ENCODE data around the gene MYO1E.

Gene MYO1E

DNA sequence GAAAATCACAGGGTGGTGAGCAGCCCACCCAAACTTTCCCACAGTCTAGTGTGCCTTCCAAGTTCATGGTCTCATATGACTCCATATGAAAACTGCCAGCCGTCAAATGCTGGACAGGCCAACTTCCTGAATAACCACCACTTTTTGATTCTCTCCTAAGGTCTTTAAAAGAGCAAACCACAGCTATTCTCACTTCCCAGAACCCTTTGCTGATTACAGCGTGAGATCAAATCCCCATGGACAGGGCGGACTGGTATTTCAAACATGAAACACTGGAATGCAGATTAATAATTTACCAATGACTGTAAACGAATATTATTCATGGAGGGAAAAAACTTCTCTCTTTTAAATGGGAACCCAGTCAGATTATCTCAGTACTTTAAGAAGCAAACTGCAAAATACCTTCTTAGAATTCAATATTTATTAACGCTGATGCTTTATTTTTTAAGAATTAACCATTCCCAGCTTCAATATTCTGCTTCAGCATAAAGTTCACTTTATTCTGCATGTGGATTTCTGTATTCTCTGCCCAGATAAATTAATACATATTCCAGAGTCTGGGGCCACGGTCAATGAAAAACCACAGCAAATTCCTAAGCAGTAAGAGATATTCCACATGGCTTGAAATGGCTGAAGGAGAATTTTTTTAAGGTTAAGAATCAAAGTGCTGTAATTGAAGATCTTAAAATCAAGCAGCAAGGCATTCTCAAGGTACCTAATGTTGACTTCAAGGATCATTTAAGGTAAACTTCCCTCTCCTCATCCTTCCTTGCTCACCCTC, 42.9 kb downstream of the MYO1E start:
- peak in 1 of 2 donors; percentile 29 for DNase-seq

DNA sequence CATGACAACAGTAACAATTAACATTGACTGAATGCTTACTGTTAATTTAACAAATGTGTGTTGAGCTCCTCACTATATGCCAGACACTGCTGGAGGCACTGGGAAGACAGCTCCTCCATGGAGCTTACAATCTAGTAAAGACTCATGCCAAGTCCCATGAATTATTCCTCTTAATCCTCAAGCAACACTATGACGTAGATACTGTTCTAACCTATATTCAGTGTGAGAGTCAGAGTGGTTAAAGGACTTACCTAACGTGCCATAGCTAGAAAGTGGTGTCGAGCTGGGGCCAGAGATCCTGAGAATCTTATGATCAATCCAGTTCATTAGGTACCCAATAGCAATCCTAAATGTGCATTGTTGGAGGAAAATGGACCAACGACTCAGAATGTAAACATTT, 43.6 kb downstream of the MYO1E start:
- no peak overlapping the region for H3K4me3 ChIP-seq
- peak overlapping the region in 1 of 2 donors; percentile 25 for H3K27ac ChIP-seq
- H3K4me1 ChIP-seq = peaks cover 0 to 67% (median 26%) of the 10 kb centered on the region in 4 donors
- no peak for DNase-seq
- TF ChIP-seq, protein P1, sequence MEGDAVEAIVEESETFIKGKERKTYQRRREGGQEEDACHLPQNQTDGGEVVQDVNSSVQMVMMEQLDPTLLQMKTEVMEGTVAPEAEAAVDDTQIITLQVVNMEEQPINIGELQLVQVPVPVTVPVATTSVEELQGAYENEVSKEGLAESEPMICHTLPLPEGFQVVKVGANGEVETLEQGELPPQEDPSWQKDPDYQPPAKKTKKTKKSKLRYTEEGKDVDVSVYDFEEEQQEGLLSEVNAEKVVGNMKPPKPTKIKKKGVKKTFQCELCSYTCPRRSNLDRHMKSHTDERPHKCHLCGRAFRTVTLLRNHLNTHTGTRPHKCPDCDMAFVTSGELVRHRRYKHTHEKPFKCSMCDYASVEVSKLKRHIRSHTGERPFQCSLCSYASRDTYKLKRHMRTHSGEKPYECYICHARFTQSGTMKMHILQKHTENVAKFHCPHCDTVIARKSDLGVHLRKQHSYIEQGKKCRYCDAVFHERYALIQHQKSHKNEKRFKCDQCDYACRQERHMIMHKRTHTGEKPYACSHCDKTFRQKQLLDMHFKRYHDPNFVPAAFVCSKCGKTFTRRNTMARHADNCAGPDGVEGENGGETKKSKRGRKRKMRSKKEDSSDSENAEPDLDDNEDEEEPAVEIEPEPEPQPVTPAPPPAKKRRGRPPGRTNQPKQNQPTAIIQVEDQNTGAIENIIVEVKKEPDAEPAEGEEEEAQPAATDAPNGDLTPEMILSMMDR (IDR thresholded peaks at IDR 0.05) = no peak
- no peaks in the 10 kb centered on the region for H3K9me3 ChIP-seq
- no peaks in the 10 kb centered on the region for H3K36me3 ChIP-seq
- intact Hi-C loops (cut with DNase I; ENCODE audit: low total_unique reads) = no loop called here
- no peaks in the 10 kb centered on the region for H3K27me3 ChIP-seq

More for the DNA sequence above, 42.9 kb downstream of the MYO1E start:
- no peak overlapping the region for H3K4me3 ChIP-seq
- H3K36me3 ChIP-seq = no peaks in the 10 kb centered on the region
- H3K27ac ChIP-seq = peak overlapping the region; percentile 7 to 25
- intact Hi-C loops (cut with DNase I; ENCODE audit: low total_unique reads) = no loop called here
- no peaks in the 10 kb centered on the region for H3K9me3 ChIP-seq
- TF ChIP-seq, protein P1 (IDR thresholded peaks at IDR 0.05) = no peak
- peaks cover 0 to 67% (median 26%) of the 10 kb centered on the region in 4 donors for H3K4me1 ChIP-seq
- no peaks in the 10 kb centered on the region for H3K27me3 ChIP-seq

DNA sequence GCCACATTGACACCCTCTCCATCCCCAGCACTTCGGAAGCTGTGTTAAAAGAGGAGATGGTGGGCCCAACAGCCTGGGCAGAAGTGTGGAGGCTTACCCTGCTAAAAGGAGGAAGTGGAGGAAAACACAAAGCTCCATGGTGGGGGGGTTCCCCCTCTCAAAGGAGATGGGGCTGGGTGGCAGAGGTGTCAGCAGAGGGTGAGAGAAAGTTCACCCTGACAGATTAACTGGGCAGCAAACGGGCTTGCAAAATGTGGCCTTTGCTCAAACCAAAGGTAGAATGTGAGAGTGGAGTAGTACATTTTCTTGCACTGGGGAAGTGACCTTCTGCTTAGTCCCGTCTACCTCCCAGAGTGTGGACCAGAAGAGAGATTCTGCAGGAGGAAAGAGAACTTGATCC, 44.7 kb downstream of the MYO1E start:
- no peaks in the 10 kb centered on the region for H3K36me3 ChIP-seq
- no peak overlapping the region for H3K27ac ChIP-seq
- no peaks in the 10 kb centered on the region for H3K27me3 ChIP-seq
- H3K4me1 ChIP-seq = peaks cover 0 to 72% (median 25%) of the 10 kb centered on the region in 4 donors
- no peaks in the 10 kb centered on the region for H3K9me3 ChIP-seq
- intact Hi-C loops (cut with DNase I; ENCODE audit: low total_unique reads) = no loop called here
- TF ChIP-seq, protein P1 (IDR thresholded peaks at IDR 0.05) = no peak
- DNase-seq = no peak
- H3K4me3 ChIP-seq = no peak overlapping the region

DNA sequence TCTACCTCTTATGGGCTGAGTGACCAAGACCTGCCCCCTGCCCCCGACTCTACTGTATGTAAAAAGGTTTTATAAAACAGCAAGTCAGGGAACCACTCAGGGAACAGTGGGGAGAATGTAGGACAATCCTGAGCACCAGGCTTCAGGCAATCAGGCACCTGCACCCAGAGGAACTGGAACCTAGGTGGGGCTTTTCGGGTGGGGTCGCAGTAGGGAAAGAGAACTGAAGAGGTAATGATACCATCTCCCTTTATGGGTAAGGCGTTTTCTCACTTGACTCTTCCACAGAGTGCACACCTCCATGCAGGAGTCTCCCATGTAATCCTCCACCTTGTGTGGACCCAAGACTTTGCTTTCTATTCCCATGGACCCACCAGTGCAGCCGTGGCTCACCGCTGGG, 45.8 kb downstream of the MYO1E start:
- no peak overlapping the region for H3K27ac ChIP-seq
- intact Hi-C loops (cut with DNase I; ENCODE audit: low total_unique reads) = no loop called here
- TF ChIP-seq, protein P1 (IDR thresholded peaks at IDR 0.05) = no peak
- H3K4me3 ChIP-seq = no peak overlapping the region
- no peaks in the 10 kb centered on the region for H3K27me3 ChIP-seq
- H3K9me3 ChIP-seq = no peaks in the 10 kb centered on the region
- H3K4me1 ChIP-seq = peaks cover 0 to 66% (median 25%) of the 10 kb centered on the region in 4 donors
- H3K36me3 ChIP-seq = no peaks in the 10 kb centered on the region
- no peak for DNase-seq

DNA sequence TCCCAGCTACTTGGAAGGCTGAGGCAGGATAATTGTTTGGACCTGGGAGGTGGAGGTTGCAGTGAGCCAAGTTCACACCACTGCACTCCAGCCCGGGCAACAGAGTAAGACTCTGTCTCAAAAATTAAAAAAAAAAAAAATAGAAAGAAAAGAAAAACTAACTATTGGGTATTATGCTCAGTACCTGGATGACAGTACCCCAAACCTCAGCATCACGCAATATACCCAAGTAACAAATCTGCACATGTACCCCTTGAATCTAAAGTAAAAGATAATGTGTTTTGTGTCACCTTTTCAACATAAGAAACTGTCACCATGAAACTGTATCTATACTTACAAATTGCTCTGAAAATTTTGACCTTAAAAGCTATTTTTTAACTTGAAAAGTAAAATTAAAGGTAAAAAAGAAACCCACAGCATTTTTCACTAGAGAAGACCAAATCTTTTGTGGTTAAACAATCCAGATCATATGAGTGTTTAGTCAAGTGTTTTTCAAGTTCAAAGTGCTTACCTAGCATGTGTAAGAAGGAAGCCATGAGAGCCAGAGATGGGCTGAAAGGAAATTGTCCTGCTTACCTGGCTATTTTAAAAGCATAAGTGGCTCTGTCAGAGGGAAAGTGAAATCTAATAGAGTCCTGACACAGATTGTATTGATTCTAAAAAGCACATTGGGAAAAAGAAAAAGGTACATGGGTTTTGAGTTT, 50.5 kb downstream of the MYO1E start:
- H3K27ac ChIP-seq = no peak overlapping the region
- no peak for DNase-seq
- TF ChIP-seq, protein P1 (IDR thresholded peaks at IDR 0.05) = no peak

More for the DNA sequence above, 50.5 kb downstream of the MYO1E start:
- H3K36me3 ChIP-seq = no peaks in the 10 kb centered on the region
- peaks cover 0 to 2% (median 0%) of the 10 kb centered on the region in 3 donors for H3K9me3 ChIP-seq
- H3K4me3 ChIP-seq = no peak overlapping the region
- H3K27me3 ChIP-seq = no peaks in the 10 kb centered on the region
- H3K4me1 ChIP-seq = peaks cover 0 to 33% (median 3%) of the 10 kb centered on the region in 4 donors
- intact Hi-C loops (cut with DNase I; ENCODE audit: low total_unique reads) = no loop called here
